Left ventricle myocardium inferior (tissue), 1 donor: Measurements from ENCODE around the gene PDGFB. TPM values are rescaled to one million over a fixed set of nuclear protein-coding genes. Genes with fewer than 3 reads are reported as not detected.

Experiments
- DNase-seq: peaks from one replicate; pipeline ENCODE4 v3.0.0-alpha.2; 2020
- H3K27ac ChIP-seq: fragments of 200-600 bp; replicated peaks from 2 replicates; pipeline ENCODE4 v1.8.0; 2021
- H3K27me3 ChIP-seq: fragments of 200-600 bp; 2 replicates; pipeline ENCODE4 v1.8.0; 2021; ENCODE audit warnings: low read depth
- H3K36me3 ChIP-seq: fragments of 200-600 bp; 2 replicates; pipeline ENCODE4 v1.8.0; 2021
- H3K4me1 ChIP-seq: fragments of 200-600 bp; 2 replicates; pipeline ENCODE4 v1.8.0; 2021
- H3K4me3 ChIP-seq: fragments of 200-600 bp; 2 replicates; pipeline ENCODE4 v1.8.0; 2021; ENCODE audit warnings: mild to moderate bottlenecking, moderate library complexity
- H3K9me3 ChIP-seq: fragments of 200-600 bp; replicated peaks from 2 replicates; pipeline ENCODE4 v1.8.0; 2021
- intact Hi-C: fragments of 100-400 bp; cut with micrococcal nuclease; formaldehyde crosslinking; loops from one replicate; pipeline ENCODE4 v1.11.0; 2022
- total RNA-seq: library from RNA; stranded (reverse); fragmentation: NEBNext Ultra II Directional; extraction: Animal tissue kit (Norgen Biotek cat#: 25700); gene quantifications from one replicate; pipeline ENCODE4 v1.2.1, GENCODE V29; 2021
- TF ChIP-seq, protein P1 (sequence below): fragments of 200-600 bp; IDR thresholded peaks from 2 replicates; pipeline ENCODE4 v1.8.0; 2021; ENCODE audit warnings: antibody characterized with exemption, mild to moderate bottlenecking, borderline replicate concordance
- donor health status: DM: no; HTN: yes; CAD: no; lungs with severe emphysema.

PDGFB gene
- total RNA-seq, 1 donor from 2014 or later, result 17.2 TPM

DNA sequence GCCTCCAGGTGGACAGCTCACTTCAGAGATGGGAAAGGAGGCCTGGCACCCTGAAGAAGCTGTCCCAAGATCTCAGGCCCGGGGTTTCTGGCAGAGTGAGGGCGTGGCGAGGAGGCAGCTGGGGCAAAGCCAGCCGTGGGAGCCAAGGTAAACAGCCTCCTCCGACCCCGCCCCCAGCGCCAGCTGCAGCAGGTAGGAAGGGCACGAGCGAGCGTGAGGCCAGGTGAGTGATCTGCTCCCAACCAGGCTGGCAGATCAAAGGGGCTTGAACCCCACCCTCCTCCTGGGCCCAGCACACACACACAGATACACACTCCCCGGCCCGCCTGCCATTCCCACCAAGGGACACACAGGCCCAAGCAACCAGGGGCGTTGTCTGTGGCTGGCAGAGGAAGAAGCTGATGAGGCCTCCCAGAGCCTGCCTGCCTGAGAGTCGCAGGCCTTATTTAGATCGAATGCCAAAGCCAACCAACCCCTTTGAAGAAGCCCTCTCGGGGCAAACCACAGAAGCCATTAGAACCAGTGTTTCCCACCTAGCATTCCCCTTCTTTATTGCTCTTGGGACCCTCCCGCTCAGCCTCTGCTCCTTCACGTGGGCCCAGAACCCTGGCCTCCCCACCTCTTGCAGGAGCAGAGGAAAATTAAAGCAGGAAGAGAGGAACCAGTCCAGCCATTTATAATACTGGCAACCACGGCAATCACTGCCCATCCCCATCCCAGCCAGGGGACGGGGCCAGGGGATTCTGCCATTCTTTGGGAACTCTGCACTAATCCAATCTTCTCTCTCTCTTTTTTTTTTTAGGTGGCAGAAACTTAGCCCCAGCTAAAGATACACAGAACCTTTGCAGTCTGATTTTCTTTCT is 5.0 kb downstream of the PDGFB start:
- TF ChIP-seq, protein P1, sequence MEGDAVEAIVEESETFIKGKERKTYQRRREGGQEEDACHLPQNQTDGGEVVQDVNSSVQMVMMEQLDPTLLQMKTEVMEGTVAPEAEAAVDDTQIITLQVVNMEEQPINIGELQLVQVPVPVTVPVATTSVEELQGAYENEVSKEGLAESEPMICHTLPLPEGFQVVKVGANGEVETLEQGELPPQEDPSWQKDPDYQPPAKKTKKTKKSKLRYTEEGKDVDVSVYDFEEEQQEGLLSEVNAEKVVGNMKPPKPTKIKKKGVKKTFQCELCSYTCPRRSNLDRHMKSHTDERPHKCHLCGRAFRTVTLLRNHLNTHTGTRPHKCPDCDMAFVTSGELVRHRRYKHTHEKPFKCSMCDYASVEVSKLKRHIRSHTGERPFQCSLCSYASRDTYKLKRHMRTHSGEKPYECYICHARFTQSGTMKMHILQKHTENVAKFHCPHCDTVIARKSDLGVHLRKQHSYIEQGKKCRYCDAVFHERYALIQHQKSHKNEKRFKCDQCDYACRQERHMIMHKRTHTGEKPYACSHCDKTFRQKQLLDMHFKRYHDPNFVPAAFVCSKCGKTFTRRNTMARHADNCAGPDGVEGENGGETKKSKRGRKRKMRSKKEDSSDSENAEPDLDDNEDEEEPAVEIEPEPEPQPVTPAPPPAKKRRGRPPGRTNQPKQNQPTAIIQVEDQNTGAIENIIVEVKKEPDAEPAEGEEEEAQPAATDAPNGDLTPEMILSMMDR, result no peak
- peak overlapping the region; percentile 97 for H3K27ac ChIP-seq
- no peaks in the 10 kb centered on the region for H3K36me3 ChIP-seq
- H3K4me1 ChIP-seq, result peaks cover 96% of the 10 kb centered on the region
- peak overlapping the region; percentile 82 for H3K4me3 ChIP-seq
- H3K27me3 ChIP-seq, result peaks cover 4% of the 10 kb centered on the region
- no peak for DNase-seq
- intact Hi-C loops, result loop anchor here (10.0 kb wide), 2 partner anchors 65 kb away; no protein-coding TSS in a partner anchor
- no peaks in the 10 kb centered on the region for H3K9me3 ChIP-seq

DNA sequence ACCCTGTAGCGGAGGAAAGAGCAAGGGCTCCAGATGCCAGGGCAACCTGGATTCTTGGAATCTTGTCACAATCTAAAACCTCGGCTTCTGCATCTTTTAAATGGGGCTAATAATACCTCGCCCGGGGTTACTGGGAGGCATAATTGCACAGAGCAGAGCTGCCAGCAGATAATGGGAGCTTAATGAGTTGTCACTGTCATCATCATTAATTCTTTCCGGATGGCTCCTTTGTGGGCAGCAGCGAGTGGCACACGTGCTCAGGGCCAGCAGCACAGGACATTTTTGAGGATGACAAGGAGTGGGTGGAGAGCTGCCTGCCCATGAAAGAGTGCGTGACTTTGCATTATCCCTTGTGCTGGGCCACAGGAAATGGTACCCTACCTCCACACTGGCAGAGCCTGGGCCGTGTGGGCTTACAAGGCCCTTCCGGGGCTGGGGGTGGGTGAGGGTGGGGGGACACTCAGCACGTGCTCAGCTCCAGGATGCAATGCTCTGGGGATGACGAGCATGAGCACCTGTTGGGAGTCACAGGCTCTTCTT is 5.7 kb downstream of the PDGFB start:
- intact Hi-C loops, result loop anchor here (10.0 kb wide), 2 partner anchors 64 to 66 kb away; no protein-coding TSS in a partner anchor
- TF ChIP-seq, protein P1, result no peak
- Histone ChIP-seq H3K27me3 (peaks cover 1% of the 10 kb centered on the region), H3K4me1 (peaks cover 98% of the 10 kb centered on the region), H3K9me3 (no peaks in the 10 kb centered on the region), H3K36me3 (no peaks in the 10 kb centered on the region), H3K4me3 (peak overlapping the region; percentile 82), H3K27ac (peak overlapping the region; percentile 97)
- DNase-seq, result no peak

DNA sequence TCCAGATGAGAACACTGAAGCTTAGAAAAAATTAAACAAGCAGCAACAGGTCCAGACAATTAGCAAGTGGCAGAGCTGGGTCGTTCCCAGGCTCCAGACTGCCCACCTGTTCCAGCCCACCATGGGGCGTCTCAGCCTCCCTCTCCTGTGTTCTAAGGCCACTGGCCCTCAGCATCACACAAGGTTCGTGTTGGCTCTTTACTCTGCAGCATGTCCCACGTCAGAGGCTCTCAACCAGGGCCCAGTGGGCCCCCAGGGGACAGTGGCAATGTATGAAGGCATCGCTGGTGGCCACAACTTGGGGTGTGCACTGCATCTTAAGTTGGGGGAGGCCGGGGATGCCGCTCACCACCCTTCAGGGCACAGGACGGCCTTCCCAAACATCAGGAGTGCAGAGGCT is 6.2 kb downstream of the PDGFB start:
- H3K27me3 ChIP-seq, result no peaks in the 10 kb centered on the region
- intact Hi-C loops, result loop anchor here (10.0 kb wide), 2 partner anchors 64 to 66 kb away; no protein-coding TSS in a partner anchor
- peaks cover 98% of the 10 kb centered on the region for H3K4me1 ChIP-seq
- TF ChIP-seq, protein P1, result no peak
- H3K27ac ChIP-seq, result peak overlapping the region; percentile 97
- no peaks in the 10 kb centered on the region for H3K9me3 ChIP-seq
- no peaks in the 10 kb centered on the region for H3K36me3 ChIP-seq
- peak overlapping the region; percentile 82 for H3K4me3 ChIP-seq
- DNase-seq, result no peak

DNA sequence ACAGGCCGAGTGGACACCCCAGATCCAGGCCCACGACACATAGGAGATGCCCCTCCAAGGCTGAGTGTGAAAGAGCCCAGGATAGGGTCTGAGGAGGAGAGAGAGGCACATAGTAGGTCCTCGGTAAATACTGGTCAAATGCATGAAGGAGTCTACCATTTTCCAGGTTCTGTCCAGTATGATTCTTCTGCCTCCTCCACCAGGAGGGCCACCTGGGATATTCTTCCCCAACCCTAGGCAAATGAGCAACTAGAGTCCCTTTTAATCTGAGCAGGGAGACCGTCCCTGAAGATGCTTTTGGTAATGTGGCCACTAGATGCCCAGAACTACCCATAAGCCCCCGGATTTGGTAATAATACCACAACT is 6.7 kb downstream of the PDGFB start:
- Histone ChIP-seq H3K4me3 (peak overlapping the region; percentile 82), H3K9me3 (no peaks in the 10 kb centered on the region), H3K4me1 (peaks cover 98% of the 10 kb centered on the region), H3K27me3 (no peaks in the 10 kb centered on the region), H3K27ac (peak overlapping the region; percentile 97), H3K36me3 (peaks cover 2% of the 10 kb centered on the region)
- DNase-seq, result no peak
- intact Hi-C loops, result loop anchor here (10.0 kb wide), 2 partner anchors 63 to 67 kb away; no protein-coding TSS in a partner anchor
- TF ChIP-seq, protein P1, result no peak

DNA sequence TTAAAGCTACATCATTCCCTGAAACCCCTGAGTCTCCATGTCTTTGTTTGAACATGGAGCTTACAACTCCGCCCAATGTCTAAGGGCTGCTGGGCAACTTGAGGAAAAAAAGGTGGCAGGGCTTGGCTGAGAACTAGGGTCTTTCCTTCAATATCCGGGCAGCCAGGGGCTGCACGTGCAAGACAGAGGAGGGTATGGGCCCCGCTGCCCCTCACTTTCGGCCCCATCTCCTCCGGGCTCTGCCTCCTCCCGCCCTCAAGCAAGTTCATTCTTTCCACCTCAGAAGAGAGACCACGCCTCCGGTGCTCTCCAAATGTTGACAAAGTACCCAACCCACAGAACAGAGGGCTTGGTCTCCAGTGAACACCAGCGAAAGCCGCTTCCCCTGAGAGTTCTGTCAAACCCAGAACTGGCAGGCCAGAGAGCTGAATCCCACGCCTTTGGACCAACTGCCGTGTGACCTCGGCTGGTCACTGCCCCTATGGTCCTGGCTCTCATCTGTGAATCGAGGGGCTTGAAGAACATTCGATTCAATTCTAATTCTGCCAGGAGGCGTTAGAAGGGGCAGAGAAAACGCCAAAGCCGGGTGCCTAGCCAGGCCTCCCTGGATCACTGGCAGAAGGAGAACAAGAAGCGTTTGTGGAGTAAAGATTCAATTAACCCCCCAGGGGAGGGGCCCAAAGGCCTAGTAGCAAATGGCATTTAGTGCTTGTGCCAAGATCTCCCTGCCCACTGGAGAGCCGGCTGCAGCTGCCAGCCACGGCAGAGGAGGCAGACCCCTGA is 7.3 kb downstream of the PDGFB start:
- H3K36me3 ChIP-seq, result peaks cover 5% of the 10 kb centered on the region
- TF ChIP-seq, protein P1, result no peak
- H3K9me3 ChIP-seq, result no peaks in the 10 kb centered on the region
- intact Hi-C loops, result loop anchor here (10.0 kb wide), 2 partner anchors 63 to 67 kb away; no protein-coding TSS in a partner anchor
- DNase-seq, result no peak
- no peaks in the 10 kb centered on the region for H3K27me3 ChIP-seq
- peak overlapping the region; percentile 97 for H3K27ac ChIP-seq
- H3K4me3 ChIP-seq, result peak overlapping the region; percentile 82
- H3K4me1 ChIP-seq, result peaks cover 98% of the 10 kb centered on the region
